GM19467 (cell line): ENCODE data around the gene BFAR.
"Not testable (repeated sequence)": the region's sequence is repeated elsewhere in the genome, so short reads cannot be mapped to it uniquely, and the experiment has no call there.

Source experiments
- ATAC-seq: cut with Tn5 transposase; IDR thresholded peaks from one replicate; pipeline ENCODE4 v1.9.1; 2021; ENCODE audit warnings: mild to moderate bottlenecking, moderate library complexity; ENCODE audit not compliant: unreplicated experiment

BFAR gene

DNA sequence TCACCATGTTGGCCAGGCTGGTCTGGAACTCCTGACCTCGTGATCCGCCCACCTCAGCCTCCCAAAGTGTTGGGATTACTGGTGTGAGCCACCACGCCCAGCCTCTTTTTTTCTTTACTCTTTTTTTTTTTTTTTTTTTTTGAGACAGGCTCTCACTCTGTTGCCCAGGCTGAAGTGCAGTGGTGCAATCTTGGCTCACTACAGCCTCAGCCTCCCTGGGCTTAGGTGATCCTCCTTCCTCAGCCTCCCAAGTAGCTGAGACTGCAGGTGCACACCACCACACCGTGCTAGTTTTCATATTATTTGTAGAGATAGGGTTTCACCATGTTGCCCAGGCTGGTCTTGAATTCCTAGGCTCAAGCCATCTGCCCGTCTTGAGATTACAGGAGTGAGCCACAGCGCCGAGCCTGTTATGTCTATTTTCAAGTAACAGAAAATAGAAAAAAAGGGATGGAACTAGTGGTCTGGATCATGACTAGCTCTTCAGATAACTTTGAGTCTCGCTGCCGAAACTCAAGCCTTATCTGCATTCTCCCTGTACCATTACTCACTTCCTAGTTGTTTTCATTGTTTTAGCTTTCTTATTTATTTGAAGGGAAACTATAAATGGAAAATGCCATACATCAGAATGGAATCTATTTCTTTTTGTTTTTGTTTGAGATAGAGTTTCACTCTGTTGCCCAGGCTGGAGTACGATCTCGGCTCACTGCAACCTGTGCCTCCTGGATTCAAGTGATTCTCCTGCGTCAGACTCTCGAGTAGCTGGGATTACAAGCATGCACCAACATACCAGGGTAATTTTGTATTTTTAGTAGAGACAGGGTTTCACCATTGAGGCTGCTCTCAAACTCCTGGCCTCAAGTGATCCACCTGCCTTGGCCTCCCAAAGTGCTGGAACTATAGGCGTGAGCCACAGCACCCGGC lies 53.4 kb downstream of the BFAR start:
- ATAC-seq: not testable (repeated sequence)

DNA sequence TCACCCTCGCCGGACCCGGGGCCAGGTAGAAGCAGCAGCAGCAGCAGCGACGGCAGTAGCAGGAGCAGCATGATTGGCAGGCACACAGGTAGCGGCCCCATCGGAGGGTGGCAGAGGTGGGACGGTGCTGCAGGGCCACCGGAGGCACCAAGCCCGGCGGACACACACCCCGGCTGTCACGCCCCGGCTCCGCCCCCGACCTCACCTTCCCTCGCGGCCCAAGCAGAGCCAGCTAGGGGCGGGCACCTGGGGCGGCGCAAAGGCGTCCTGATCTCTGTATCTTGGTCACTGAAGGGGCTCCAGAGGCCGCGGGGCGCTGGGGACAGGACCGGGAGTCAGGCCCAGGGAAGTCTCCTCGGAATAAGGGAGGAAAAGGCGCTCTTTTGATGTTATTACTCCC lies 61.4 kb downstream of the BFAR start, which contains the start of gene PLA2G10:
TSS of gene PLA2G10 (minus strand) at position 180 of the 400 bp plus-strand sequence. CDS start at position 101, 79 bp downstream.
- not testable (repeated sequence) for ATAC-seq

DNA sequence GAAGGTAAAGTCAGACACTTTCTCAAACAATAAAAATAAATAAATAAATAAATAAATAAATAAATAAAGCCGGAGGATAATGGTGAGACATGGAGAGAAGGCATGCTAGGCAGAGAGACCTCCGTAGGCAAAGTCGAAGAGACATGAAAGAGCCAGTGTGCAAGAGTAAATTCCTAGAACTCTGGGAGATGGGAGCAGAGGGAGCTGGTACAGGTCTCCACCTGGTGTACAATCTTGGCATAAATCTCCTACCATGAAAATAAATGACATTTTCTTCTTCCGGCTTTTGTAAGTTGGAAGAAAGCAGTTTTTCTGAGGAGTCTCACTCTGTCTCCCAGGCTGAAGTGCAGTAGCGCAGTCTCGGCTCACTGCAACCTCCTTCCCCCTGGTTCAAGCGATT lies 69.1 kb downstream of the BFAR start:
- ATAC-seq: not testable (repeated sequence)

DNA sequence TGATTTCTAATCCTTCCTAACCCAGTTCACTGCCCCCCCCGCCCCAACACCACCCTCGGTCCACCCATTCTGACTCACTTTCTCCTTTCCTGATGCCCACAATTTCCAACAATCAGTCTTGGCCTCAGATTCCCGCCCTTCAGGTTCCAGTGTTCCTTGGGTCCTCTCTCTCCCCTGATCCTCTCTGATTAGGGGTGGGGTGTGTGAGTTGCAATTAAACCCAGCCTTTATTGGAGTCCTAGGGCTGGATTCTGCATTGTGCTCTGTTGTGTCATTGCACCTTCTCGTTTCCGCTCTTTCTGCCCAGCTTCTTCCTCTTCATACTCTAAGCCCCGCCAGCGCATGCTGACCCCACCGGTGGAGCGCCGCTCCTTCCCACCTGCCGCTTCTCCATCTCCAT lies 69.9 kb downstream of the BFAR start:
- ATAC-seq: not testable (repeated sequence)

DNA sequence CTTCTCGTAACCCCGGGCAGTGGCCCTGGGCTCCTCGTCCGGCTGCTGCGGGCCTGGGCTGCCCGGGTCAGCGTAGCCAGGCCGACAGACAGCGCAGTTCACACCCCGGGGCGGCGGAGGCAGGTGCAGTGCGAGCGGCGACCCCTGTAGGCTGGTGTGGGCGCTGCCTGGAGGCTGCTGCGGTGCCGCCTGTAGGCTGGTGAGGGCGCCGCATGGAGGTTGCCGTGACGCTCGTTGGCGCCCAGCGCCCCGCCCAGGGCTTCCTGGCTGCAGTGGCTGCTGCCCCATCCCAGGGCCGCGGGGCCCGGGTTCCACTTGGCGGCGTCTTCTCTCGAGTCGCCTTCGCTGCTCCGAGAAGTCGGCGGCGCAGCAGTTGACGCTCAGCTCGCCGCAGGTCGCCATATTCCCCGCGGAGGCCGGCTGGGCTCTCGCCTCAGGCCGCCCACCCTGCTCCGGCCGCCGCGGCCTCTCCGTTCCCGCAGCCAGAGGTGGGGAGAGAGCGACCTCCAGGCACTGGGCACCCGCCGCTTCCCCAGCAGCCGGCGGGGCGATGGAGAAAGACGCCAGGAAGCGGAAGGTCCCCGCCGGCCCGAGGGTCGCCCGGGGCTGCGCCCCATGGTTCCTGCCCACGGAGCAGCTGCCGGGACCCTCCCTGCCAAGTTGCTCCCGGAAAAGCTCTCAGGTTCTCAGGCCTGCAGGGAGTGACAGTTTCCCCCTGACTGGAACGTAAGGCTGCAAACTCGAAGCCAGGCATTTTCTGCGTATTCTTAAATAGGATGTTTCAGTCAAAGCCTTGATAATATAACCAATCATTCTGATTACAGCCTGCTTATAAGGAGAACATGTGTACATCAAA lies 70.6 kb downstream of the BFAR start, which contains the start of gene NPIPA3:
TSS of gene NPIPA3 (plus strand) at position 256 of the 856 bp plus-strand sequence. CDS start 5,533 bp downstream, outside the sequence.
- peak; percentile 98 for ATAC-seq
